PC-3 (cell line): ENCODE data around the gene DLG2. TPM values are rescaled to one million over a fixed set of nuclear protein-coding genes. Genes with fewer than 3 reads are reported as not detected.
"Not testable (repeated sequence)": the region's sequence is repeated elsewhere in the genome, so short reads cannot be mapped to it uniquely, and the experiment has no call there.

Experiments
- ATAC-seq: fragments of 200-7000 bp; cut with Tn5 transposase; 2 replicates; pipeline ENCODE4 v1.9.1; 2020; ENCODE audit warnings: mild to moderate bottlenecking, moderate library complexity
- BruUV-seq: library from RNA; stranded (reverse); fragments of 400-500 nt; replicated peaks from 2 replicates; lab custom pipeline; 2021; lab: Mats Ljungman, UMichigan
- CTCF ChIA-PET: fragments of 300-600 bp; sonication (Branson Sonifier 250); formaldehyde crosslinking; loops from one replicate; lab custom pipeline; 2022; ENCODE audit warnings: antibody characterized with exemption; lab: Charles Lee
- POLR2A ChIA-PET: fragments of 300-600 bp; sonication (Branson Sonifier 250); formaldehyde crosslinking; loops from one replicate; lab custom pipeline; 2022; ENCODE audit warnings: antibody characterized with exemption; ENCODE audit not compliant: unreplicated experiment; lab: Charles Lee
- DNase-seq: peaks from one replicate; pipeline ENCODE4 v3.0.0-alpha.2; 2015
- H2AFZ ChIP-seq: fragments of 300-600 bp; sonication (generic); 2 replicates; pipeline ENCODE4 v1.6.0; 2016; ENCODE audit warnings: antibody characterized with exemption, low read length
- H3F3A ChIP-seq: fragments of 300-600 bp; sonication (generic); one replicate; pipeline ENCODE4 v1.6.0; 2017; ENCODE audit warnings: antibody characterized with exemption, low read length, control low read depth, mild to moderate bottlenecking; ENCODE audit not compliant: unreplicated experiment
- H3K27ac ChIP-seq: fragments of 300-600 bp; sonication (generic); 2 replicates; pipeline ENCODE4 v1.5.1; 2016; ENCODE audit warnings: mild to moderate bottlenecking, low read length
- H3K27me3 ChIP-seq: fragments of 300-600 bp; sonication (generic); 2 replicates; pipeline ENCODE4 v1.6.1; 2016; ENCODE audit warnings: low read length, mixed read lengths
- H3K36me3 ChIP-seq: fragments of 300-600 bp; sonication (generic); 2 replicates; pipeline ENCODE4 v1.6.1; 2016; ENCODE audit warnings: low read depth, mixed run types, low read length, mixed read lengths
- H3K4me1 ChIP-seq: fragments of 300-600 bp; sonication (generic); 2 replicates; pipeline ENCODE4 v1.5.1; 2016; ENCODE audit warnings: low read length; ENCODE audit not compliant: insufficient read depth
- H3K4me2 ChIP-seq: fragments of 300-600 bp; sonication (generic); 2 replicates; pipeline ENCODE4 v1.6.0; 2016; ENCODE audit warnings: low read length
- H3K4me3 ChIP-seq: fragments of 300-600 bp; sonication (generic); 2 replicates; pipeline ENCODE4 v1.5.1; 2016; ENCODE audit warnings: mild to moderate bottlenecking, low read length, mixed read lengths
- H3K79me2 ChIP-seq: fragments of 300-600 bp; sonication (generic); 2 replicates; pipeline ENCODE4 v1.6.1; 2017; ENCODE audit warnings: low read length, mixed read lengths
- H3K9ac ChIP-seq: fragments of 300-600 bp; sonication (generic); 2 replicates; pipeline ENCODE4 v1.6.0; 2016; ENCODE audit warnings: mild to moderate bottlenecking, low read length
- H3K9me2 ChIP-seq: fragments of 300-600 bp; sonication (generic); replicated peaks from 2 replicates; pipeline ENCODE4 v1.6.1; 2016; ENCODE audit warnings: mixed run types, low read length, mixed read lengths
- H3K9me3 ChIP-seq: fragments of 300-600 bp; sonication (generic); 2 replicates; pipeline ENCODE4 v1.6.1; 2016; ENCODE audit warnings: low read length, mixed read lengths
- H4K20me1 ChIP-seq: fragments of 300-600 bp; sonication (generic); 2 replicates; pipeline ENCODE4 v1.6.1; 2016; ENCODE audit warnings: low read length, mixed read lengths
- EZH2 ChIP-seq: fragments of 300-600 bp; sonication (generic); IDR thresholded peaks from one replicate; pipeline ENCODE4 v1.6.1; 2017; ENCODE audit warnings: antibody characterized with exemption, mild to moderate bottlenecking, low read length; ENCODE audit not compliant: unreplicated experiment
- EZH2phosphoT487 ChIP-seq: fragments of 300-600 bp; sonication (generic); IDR thresholded peaks from 2 replicates; pipeline ENCODE4 v1.6.1; 2018; ENCODE audit warnings: mild to moderate bottlenecking, antibody characterized with exemption, low read length, borderline replicate concordance
- intact Hi-C: fragments of 100-400 bp; cut with micrococcal nuclease; formaldehyde crosslinking; loops from 2 replicates; pipeline ENCODE4 v1.9.0; 2023
- total RNA-seq: library from RNA; depleted of rRNA; stranded (reverse); fragments of >200 nt; gene quantifications from 2 replicates; pipeline ENCODE4 v1.2.3, GENCODE V29; 2014
- TF ChIP-seq, protein P1 (sequence below): fragments of 300-600 bp; sonication (generic); conservative IDR thresholded peaks from 2 replicates; pipeline ENCODE4 v1.5.1; 2017; ENCODE audit warnings: antibody characterized with exemption, low read depth, mild to moderate bottlenecking, low read length

DLG2 gene
- total RNA-seq, 1 experiment from 2014 or later = 0.58 TPM

DNA sequence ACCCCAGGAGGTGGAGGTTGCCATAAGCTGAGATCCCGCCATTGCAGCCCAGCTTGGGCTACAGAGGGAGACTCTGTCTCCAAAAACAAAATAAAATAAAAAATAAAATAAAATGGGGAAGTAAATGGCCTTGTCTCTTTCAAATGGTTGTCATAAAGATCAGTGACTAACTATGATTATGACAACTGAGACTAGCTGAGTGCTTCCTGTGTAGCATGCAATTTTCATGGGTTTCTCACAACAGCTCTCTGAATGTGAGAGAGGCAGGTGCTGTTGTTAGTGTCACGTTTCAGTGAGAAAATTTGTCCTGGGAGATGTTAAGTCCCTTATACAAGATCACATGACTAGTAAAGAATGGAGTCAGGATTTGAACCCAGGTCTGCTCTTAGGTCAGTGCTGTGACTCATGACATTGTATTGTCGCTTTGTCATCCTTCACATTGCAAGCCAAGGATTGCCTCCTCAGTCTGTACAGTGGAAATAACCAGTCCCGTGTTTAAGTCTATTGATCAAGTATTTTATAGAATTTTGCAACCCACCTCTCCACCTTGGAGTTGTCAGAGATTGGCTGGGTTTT lies 2177.7 kb downstream of the DLG2 start:
- H3K27ac ChIP-seq = no peak overlapping the region
- no peak overlapping the region for H3K9ac ChIP-seq
- H3K4me1 ChIP-seq = no peaks in the 10 kb centered on the region
- intact Hi-C loops = no loop called here
- POLR2A ChIA-PET = no interaction called here
- H3F3A ChIP-seq = no peaks in the 10 kb centered on the region
- BruUV-seq = no TSS peak
- CTCF ChIA-PET = no interaction called here
- H3K27me3 ChIP-seq = peaks cover 37% of the 10 kb centered on the region
- TF ChIP-seq EZH2phosphoT487 (no peak), EZH2 (no peak)
- ATAC-seq (no peak), DNase-seq (no peak)
- H3K9me3 ChIP-seq = no peaks in the 10 kb centered on the region
- H3K79me2 ChIP-seq = no peaks in the 10 kb centered on the region
- no peak overlapping the region for H3K4me3 ChIP-seq
- no peaks in the 10 kb centered on the region for H3K9me2 ChIP-seq
- H4K20me1 ChIP-seq = no peaks in the 10 kb centered on the region
- H3K36me3 ChIP-seq = no peaks in the 10 kb centered on the region
- H3K4me2 ChIP-seq = no peak overlapping the region
- H2AFZ ChIP-seq = no peak overlapping the region

DNA sequence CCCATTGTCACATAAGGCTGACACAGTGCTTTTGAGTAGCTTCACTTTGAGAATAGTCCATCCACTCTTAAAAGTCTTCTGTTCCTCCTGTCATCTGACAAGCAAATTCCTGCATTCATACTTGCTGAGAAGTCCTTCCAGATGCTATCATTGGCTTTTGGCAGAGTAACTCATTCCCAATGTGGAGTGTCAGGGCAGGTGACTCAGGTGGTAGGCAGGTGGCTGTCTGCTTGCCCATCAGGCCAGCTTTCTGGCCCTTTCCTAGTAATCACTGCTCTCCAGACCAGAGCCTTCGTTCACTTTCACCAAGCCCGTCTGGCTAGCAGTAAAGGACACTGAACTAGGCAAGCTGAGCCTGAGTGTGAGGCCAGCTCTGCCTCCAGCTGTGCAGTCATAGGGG lies 2178.5 kb downstream of the DLG2 start:
- Histone ChIP-seq H3K79me2 (no peaks in the 10 kb centered on the region), H3K4me1 (no peaks in the 10 kb centered on the region), H3K27ac (no peak overlapping the region), H3K4me3 (no peak overlapping the region), H3K9me2 (no peaks in the 10 kb centered on the region), H3K9ac (no peak overlapping the region), H4K20me1 (no peaks in the 10 kb centered on the region), H2AFZ (no peak overlapping the region), H3K27me3 (peaks cover 29% of the 10 kb centered on the region), H3K9me3 (no peaks in the 10 kb centered on the region), H3K4me2 (no peak overlapping the region), H3K36me3 (no peaks in the 10 kb centered on the region), H3F3A (no peaks in the 10 kb centered on the region)
- DNase-seq (peak; percentile 39), ATAC-seq (no peak)
- TF ChIP-seq EZH2 = no peak
- TF ChIP-seq EZH2phosphoT487 = no peak
- TF ChIP-seq, protein P1, sequence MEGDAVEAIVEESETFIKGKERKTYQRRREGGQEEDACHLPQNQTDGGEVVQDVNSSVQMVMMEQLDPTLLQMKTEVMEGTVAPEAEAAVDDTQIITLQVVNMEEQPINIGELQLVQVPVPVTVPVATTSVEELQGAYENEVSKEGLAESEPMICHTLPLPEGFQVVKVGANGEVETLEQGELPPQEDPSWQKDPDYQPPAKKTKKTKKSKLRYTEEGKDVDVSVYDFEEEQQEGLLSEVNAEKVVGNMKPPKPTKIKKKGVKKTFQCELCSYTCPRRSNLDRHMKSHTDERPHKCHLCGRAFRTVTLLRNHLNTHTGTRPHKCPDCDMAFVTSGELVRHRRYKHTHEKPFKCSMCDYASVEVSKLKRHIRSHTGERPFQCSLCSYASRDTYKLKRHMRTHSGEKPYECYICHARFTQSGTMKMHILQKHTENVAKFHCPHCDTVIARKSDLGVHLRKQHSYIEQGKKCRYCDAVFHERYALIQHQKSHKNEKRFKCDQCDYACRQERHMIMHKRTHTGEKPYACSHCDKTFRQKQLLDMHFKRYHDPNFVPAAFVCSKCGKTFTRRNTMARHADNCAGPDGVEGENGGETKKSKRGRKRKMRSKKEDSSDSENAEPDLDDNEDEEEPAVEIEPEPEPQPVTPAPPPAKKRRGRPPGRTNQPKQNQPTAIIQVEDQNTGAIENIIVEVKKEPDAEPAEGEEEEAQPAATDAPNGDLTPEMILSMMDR = no peak
- POLR2A ChIA-PET = no interaction called here
- intact Hi-C loops = no loop called here
- CTCF ChIA-PET = no interaction called here
- BruUV-seq = no TSS peak

DNA sequence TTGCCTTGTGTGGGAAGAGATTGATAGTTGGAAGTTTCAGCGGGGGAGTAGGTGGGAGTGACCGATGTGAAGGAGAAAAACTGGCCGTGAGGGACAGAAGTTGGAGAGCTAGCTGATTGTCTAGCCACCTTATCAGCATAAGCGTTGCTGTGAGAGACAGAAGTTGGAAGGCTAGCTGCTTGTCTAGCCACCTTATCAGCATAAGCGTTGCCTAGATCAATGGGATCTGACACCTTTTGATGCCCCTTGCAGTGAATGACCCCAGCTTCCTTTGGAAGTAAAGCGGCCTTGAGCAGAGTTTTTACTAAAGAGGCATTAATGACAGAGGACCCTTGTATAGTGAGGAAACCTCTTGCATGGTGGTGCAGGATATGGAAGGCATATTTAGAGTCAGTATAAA lies 2183.3 kb downstream of the DLG2 start:
- CTCF ChIA-PET, H3K4me2 ChIP-seq, H3K4me3 ChIP-seq, intact Hi-C loops, DNase-seq, POLR2A ChIA-PET, H3K9me3 ChIP-seq, ATAC-seq, H4K20me1 ChIP-seq, H3K36me3 ChIP-seq, H3K9me2 ChIP-seq, BruUV-seq, H3K79me2 ChIP-seq, H3K9ac ChIP-seq, H3K27ac ChIP-seq, H2AFZ ChIP-seq, H3K4me1 ChIP-seq, H3F3A ChIP-seq: not testable (repeated sequence)
- peaks cover 26% of the 10 kb centered on the region for H3K27me3 ChIP-seq

DNA sequence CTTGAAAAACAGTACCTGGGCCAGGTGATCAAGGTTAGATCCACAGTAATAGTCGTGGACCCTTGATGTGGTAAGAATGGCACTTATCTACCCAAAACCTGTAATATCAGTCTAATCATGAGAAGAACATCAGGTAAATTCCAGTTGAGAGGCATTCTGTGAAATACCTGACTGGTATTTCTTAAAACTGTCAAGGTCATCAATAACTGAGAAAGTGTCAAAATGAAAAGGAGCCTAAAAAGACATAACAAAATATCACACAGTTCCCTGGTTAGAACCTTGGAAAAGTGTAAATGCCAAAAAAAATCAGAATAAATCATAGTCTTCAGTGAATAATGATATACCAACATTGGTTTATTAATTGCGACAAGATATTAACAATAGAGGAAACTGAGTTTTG lies 2185.5 kb downstream of the DLG2 start:
- TF ChIP-seq EZH2phosphoT487 = no peak
- TF ChIP-seq EZH2 = no peak
- TF ChIP-seq, protein P1 = no peak
- no peak overlapping the region for H3K4me2 ChIP-seq
- DNase-seq (no peak), ATAC-seq (no peak)
- H3K36me3 ChIP-seq = no peaks in the 10 kb centered on the region
- CTCF ChIA-PET = no interaction called here
- H3K27me3 ChIP-seq = peaks cover 25% of the 10 kb centered on the region
- no peaks in the 10 kb centered on the region for H3F3A ChIP-seq
- no peaks in the 10 kb centered on the region for H3K4me1 ChIP-seq
- no peak overlapping the region for H3K27ac ChIP-seq
- H3K9me3 ChIP-seq = no peaks in the 10 kb centered on the region
- H3K79me2 ChIP-seq = no peaks in the 10 kb centered on the region
- BruUV-seq = no TSS peak
- POLR2A ChIA-PET = no interaction called here
- intact Hi-C loops = no loop called here
- H3K9ac ChIP-seq = no peak overlapping the region
- H2AFZ ChIP-seq = no peak overlapping the region
- H3K4me3 ChIP-seq = no peak overlapping the region
- H4K20me1 ChIP-seq = no peaks in the 10 kb centered on the region
- no peaks in the 10 kb centered on the region for H3K9me2 ChIP-seq
